Ramos (cell line): Measurements from ENCODE around the gene NCMAP.

Experiments
- in situ Hi-C: fragments of 300-500 bp; cut with MboI; formaldehyde crosslinking; loops from one replicate; pipeline ENCODE4 v1.14.3; 2022; ENCODE audit warnings: low sequenced_read_pairs; ENCODE audit not compliant: unreplicated experiment

Gene NCMAP

DNA sequence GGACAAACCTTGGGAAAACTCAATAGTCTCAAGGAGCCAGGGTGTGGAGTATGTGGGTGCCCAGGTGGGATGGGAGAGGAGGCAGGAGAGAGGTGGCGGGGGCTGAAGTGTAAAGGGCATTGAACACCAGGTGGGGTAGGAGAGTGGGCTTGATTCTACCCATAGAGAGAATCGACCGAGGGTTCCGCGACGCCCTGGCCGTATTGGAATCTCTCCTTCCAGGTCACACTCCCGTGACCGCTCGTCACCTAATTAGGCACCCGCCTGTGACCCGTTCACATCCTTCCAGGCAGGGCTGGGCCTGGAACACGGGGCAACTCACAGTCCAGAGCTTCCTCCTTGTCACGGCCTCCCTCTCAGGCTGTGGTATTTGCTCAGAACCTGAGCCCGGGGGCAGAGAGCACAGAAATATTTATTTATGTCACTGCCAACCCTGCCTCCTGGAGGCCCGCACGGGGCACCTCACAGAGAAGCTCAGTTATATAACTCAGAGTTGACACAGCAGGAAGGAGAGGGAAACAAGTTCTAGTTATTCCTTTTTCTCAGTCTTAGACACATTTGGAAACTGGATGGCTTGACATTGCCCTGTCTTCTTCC is 12.0 kb downstream of the NCMAP start:
- in situ Hi-C loops = no loop called here

GRCh38 chr1:24568475-24568874 is 12.6 kb downstream of the NCMAP start:
- in situ Hi-C loops = no loop called here

- in situ Hi-C loops = no loop called here
Measured at GRCh38 chr1:24570265-24571125, 14.6 kb downstream of the NCMAP start.

- in situ Hi-C loops = no loop called here
Measured at GRCh38 chr1:24572301-24572700, 16.4 kb downstream of the NCMAP start.

- in situ Hi-C loops = no loop called here
Measured at GRCh38 chr1:24575905-24576587, 20.2 kb downstream of the NCMAP start.

GRCh38 chr1:24578846-24579245 is 23.0 kb downstream of the NCMAP start:
- in situ Hi-C loops = no loop called here

DNA sequence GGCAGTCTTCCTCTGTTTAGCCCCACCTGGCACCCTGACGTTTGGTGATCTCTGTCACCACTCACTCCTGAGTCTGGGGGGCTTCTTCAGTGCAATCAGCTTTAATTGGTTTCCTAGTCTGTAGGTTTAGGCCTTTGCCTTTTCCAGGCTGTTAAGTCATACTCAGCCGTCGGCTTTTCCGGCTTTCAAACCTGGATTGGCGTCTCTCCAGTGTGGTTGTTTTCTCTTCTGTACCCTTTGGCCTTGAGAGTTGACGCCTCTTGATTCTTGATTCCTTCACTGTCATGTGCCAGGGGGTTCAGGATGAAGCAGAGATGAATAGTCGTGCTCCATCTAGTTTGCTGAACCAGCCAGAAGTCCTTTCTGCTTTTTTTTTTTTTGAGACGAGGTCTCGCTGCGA is 24.9 kb downstream of the NCMAP start:
- in situ Hi-C loops = no loop called here

DNA sequence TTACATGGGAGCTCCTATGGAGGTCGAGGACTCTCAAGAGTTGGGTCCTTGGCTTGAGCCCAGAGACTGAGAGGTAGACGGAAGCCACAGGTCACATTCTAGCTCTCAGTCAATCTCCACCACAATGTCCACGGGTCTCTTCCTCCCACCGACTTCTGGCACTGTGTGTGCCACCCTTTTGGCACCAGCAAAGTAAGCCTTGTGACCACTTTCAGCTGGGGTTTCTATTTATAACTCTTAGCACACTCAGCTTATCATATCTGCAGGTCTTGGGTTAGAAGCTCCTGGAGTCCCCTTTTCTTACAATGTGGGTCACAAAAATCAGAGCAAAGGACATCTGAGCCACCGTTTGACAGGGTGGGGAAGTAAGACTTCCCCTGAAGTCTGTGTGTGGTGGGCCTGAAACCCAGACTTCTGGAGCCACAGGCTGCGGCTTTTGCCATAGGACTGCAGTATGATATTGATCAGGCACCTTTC is 28.3 kb downstream of the NCMAP start:
- in situ Hi-C loops = no loop called here

DNA sequence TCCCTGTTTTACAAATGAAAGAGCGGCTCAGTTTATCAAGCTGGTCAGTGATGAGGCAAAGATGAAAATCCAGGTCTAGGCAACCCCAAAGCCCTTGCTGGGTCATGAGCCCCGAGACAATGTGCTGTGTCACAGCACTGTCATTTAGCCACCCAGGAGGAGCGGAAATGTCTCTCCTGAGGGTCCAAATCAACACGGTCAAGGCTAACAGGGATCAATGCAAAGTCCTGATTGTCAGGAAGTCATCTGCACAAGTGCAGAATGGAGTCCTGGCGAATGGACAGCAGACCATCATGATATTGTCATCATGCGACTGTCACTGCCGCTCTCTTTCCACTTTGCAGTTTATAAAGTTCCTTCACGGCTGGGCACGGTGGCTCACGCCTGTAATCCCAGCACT is 30.2 kb downstream of the NCMAP start:
- in situ Hi-C loops = no loop called here

- in situ Hi-C loops = no loop called here
Measured at GRCh38 chr1:24586970-24587820, 31.3 kb downstream of the NCMAP start.

DNA sequence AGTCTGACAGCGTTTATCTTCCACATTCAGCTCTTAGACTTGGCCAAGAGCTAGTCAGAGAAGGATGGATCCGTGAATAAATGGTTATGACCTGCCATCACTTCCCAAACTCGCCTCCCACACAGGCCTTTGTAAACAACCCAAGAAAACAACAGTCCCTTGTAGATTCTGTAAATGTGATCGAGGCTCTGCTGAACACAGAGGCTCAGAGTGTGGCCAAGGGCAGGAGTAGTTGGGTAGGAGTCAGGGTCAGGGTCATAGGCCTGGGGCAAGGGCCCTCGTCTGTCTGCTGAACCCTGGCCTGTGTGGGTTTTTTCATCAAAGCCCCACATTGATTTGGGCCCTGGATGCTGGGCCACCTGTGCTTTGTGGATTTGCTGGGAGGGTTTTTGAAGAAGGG is 32.7 kb downstream of the NCMAP start:
- in situ Hi-C loops = no loop called here

GRCh38 chr1:24589200-24589599 is 33.3 kb downstream of the NCMAP start:
- in situ Hi-C loops = no loop called here

DNA sequence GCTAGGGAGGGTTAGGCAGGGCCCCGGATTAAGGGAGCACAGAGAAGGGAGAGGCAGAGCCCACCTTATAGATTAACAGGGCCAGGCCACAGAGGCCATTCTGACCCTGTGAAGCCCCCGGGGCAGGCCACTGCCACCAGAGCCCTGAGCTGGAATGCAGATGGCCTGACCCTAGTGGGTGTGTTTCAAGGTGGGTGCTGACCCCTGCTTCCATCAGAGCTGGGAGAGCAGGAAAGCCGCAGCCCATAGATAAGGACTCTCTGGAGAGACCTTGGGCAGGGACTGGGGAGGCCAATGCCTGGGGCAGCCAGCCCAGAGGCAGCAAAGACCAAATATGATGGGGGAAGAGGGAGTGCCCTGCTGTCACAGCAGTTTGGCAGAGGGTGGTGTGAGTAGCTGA is 35.9 kb downstream of the NCMAP start:
- in situ Hi-C loops = no loop called here

- in situ Hi-C loops = no loop called here
Measured at GRCh38 chr1:24594328-24594598, 38.4 kb downstream of the NCMAP start.

GRCh38 chr1:24596401-24596880 is 40.6 kb downstream of the NCMAP start:
- in situ Hi-C loops = no loop called here

DNA sequence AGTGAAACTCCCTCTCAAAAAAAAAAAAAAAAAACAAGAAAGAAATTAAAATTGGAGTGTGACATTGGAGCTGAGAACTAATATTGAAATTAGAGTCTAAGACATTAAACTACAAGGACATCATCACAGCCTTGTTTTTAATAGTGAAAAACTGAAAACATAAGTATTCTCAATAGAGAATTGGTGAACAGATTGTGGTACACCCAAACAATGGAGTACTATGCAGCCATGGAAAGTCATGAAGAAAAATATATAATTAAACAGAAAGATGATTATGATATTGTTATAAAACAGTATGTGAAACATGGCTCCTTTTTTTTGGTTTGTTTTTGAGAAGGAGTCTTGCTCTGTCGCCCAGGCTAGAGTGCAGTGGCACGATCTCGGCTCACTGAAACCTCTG is 43.4 kb downstream of the NCMAP start:
- in situ Hi-C loops = no loop called here

DNA sequence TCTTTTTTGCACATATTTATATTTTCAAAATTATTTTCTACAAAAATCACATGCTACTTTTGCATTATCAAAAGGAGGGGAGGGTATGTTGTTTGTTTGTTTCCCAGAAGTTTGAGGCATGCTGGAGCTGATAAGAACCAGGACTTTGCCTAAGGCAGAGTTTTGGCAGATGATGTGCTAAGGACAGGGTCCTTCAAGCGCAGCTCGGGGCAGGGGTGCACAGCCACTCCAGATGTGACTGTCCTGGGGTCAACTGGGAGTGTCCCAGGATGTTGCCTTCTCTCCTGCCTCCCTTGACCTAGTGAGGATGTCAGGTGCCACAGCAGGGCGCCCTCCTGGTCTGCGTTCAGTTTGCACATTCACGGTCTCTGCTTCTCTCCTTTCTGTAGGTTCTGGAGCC is 44.7 kb downstream of the NCMAP start:
- in situ Hi-C loops = no loop called here

DNA sequence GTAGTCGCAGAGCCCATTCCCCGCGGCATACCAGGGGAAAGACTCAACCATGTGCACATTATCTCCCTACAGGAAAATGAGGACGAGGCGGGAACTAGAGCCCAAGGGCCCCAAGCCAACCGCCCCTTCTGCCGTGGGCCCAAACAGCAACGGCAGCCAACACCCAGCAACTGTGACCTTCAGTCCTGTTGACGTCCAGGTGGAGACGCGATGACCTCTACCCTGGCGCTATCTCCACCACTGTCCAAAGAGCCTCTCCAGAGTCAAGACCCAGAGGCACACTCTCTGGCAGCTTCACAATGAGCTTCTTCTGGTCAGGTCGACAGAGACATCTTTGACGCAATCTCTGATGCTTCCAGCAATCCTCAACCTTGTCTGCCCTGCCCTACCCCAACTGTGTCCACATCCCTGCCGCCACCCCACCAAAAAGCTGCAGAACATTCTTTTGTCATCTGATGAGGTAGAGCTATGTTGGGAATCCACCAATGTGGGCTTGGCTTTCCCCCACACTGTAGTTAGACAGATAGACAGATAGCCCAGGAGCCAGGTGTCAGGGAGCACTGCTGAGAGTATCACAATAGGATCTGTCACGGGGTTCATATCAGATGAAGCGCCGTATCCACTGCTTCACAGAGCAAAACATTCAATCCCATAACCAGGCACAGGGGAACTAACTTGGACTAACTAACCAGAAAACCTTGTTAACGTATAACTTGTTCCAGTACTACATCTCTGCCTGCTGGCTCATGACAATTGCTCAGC is 49.8 kb downstream of the NCMAP start:
- in situ Hi-C loops = no loop called here

- in situ Hi-C loops = no loop called here
Measured at GRCh38 chr1:24606296-24606605, 50.4 kb downstream of the NCMAP start.

DNA sequence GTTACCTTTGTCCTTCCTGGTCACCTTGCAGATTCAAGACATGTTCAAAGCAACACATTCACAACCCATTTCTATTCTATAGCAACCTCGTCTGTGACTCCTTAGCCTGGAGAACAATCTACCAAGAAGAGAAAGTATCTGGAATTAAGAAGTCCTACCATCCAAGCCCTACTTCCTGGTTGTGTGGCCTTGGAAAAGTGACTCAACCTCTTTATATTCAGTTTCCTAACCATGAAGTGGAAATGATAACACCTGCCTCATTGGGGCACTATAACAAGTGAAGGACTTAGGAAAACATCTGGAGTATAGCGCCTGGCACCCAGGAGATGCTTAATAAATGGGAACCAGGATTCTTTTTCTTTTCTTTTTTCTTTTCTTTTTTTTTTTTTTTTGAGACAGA is 50.7 kb downstream of the NCMAP start:
- in situ Hi-C loops = no loop called here
